Measurements from ENCODE around the gene NAT8L.

DNA sequence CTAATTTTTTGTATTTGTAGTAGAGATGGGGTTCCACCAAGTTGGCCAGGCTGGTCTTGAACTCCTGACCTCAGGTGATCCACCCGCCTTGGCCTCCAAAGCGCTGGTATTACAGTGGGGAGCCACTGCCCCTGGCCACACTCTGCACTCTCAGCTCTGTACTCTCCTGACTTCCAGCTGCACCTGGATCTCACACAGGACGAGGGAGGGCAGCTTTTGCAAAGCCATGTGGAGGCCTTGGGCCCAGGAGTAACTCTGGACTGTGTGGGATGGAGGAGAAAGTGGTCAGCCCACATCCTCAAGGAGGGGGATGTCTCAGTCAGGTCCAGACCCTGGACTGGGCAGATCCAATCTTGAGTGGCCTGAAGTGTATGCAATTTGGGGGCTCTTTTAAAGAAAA, 23.0 kb downstream of the NAT8L start:
- no peak for TF ChIP-seq TAF1 (IDR thresholded peaks at IDR 0.05; ENCODE audit: low read depth)
- TF ChIP-seq, protein P1, sequence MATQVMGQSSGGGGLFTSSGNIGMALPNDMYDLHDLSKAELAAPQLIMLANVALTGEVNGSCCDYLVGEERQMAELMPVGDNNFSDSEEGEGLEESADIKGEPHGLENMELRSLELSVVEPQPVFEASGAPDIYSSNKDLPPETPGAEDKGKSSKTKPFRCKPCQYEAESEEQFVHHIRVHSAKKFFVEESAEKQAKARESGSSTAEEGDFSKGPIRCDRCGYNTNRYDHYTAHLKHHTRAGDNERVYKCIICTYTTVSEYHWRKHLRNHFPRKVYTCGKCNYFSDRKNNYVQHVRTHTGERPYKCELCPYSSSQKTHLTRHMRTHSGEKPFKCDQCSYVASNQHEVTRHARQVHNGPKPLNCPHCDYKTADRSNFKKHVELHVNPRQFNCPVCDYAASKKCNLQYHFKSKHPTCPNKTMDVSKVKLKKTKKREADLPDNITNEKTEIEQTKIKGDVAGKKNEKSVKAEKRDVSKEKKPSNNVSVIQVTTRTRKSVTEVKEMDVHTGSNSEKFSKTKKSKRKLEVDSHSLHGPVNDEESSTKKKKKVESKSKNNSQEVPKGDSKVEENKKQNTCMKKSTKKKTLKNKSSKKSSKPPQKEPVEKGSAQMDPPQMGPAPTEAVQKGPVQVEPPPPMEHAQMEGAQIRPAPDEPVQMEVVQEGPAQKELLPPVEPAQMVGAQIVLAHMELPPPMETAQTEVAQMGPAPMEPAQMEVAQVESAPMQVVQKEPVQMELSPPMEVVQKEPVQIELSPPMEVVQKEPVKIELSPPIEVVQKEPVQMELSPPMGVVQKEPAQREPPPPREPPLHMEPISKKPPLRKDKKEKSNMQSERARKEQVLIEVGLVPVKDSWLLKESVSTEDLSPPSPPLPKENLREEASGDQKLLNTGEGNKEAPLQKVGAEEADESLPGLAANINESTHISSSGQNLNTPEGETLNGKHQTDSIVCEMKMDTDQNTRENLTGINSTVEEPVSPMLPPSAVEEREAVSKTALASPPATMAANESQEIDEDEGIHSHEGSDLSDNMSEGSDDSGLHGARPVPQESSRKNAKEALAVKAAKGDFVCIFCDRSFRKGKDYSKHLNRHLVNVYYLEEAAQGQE (IDR thresholded peaks at IDR 0.05; ENCODE audit: borderline replicate concordance) = no peak
- TF ChIP-seq, protein P2, sequence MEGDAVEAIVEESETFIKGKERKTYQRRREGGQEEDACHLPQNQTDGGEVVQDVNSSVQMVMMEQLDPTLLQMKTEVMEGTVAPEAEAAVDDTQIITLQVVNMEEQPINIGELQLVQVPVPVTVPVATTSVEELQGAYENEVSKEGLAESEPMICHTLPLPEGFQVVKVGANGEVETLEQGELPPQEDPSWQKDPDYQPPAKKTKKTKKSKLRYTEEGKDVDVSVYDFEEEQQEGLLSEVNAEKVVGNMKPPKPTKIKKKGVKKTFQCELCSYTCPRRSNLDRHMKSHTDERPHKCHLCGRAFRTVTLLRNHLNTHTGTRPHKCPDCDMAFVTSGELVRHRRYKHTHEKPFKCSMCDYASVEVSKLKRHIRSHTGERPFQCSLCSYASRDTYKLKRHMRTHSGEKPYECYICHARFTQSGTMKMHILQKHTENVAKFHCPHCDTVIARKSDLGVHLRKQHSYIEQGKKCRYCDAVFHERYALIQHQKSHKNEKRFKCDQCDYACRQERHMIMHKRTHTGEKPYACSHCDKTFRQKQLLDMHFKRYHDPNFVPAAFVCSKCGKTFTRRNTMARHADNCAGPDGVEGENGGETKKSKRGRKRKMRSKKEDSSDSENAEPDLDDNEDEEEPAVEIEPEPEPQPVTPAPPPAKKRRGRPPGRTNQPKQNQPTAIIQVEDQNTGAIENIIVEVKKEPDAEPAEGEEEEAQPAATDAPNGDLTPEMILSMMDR (IDR thresholded peaks at IDR 0.05; ENCODE audit: poor library complexity, severe bottlenecking) = no peak

Measured in neural cell (in vitro differentiated cells).